HepG2 (cell line): Measurements from ENCODE around the gene ZNF444. TPM values are rescaled to one million over a fixed set of nuclear protein-coding genes. Genes with fewer than 3 reads are reported as not detected.

Experiments used
- AGO1 ChIP-seq: fragments of 200-400 bp; formaldehyde crosslinking; IDR thresholded peaks from 2 replicates; pipeline ENCODE4 v1.6.1; 2017; ENCODE audit warnings: mild to moderate bottlenecking, low read depth, low read length, moderate library complexity; ENCODE audit not compliant: poor library complexity, severe bottlenecking
- CREB1 ChIP-seq, 2 experiments: fragments of 450-650 bp in 1 of 2; IDR thresholded peaks; 2 replicates each; pipeline ENCODE4 v1.6.1; 2016 to 2017; ENCODE audit warnings: control low read depth in 1 of 2, mild to moderate bottlenecking in 1 of 2, missing compliant biosample characterization in 1 of 2, missing genetic modification characterization in 1 of 2
- ETV6 ChIP-seq: sonication (generic); formaldehyde crosslinking; conservative IDR thresholded peaks from 2 replicates; pipeline ENCODE4 v1.4.0; 2020; ENCODE audit warnings: missing genetic modification reagents
- GFI1 ChIP-seq: sonication (generic); formaldehyde crosslinking; IDR thresholded peaks from 2 replicates; pipeline ENCODE4 v1.5.0; 2020; ENCODE audit warnings: missing genetic modification reagents, mild to moderate bottlenecking, borderline replicate concordance
- HOXA7 ChIP-seq: sonication (generic); formaldehyde crosslinking; IDR thresholded peaks from 2 replicates; pipeline ENCODE4 v1.8.1; 2022; ENCODE audit warnings: mild to moderate bottlenecking, missing genetic modification reagents, moderate library complexity
- KDM1A ChIP-seq: IDR thresholded peaks from 2 replicates; pipeline ENCODE4 v1.6.1; 2016; ENCODE audit warnings: missing compliant biosample characterization
- MED8 ChIP-seq: sonication (generic); formaldehyde crosslinking; IDR thresholded peaks from 2 replicates; pipeline ENCODE4 v1.8.1; 2023; ENCODE audit warnings: mild to moderate bottlenecking, missing genetic modification reagents; ENCODE audit not compliant: insufficient replicate concordance
- MYNN ChIP-seq: sonication (generic); formaldehyde crosslinking; IDR thresholded peaks from 2 replicates; pipeline ENCODE4 v1.4.0; 2020; ENCODE audit warnings: mild to moderate bottlenecking, low read depth, missing genetic modification reagents
- RAD21 ChIP-seq: fragments of 450-650 bp; formaldehyde crosslinking; IDR thresholded peaks from 2 replicates; pipeline ENCODE4 v1.5.0; 2020; ENCODE audit warnings: mild to moderate bottlenecking
- RFX5 ChIP-seq: IDR thresholded peaks from 2 replicates; pipeline ENCODE4 v1.6.1; 2011; ENCODE audit warnings: low read depth, low read length, improper control_type of control experiment
- THAP11 ChIP-seq: IDR thresholded peaks from 2 replicates; pipeline ENCODE4 v1.6.1; 2016; ENCODE audit warnings: missing biosample characterization, missing genetic modification reagents
- ZFP36L2 ChIP-seq: sonication (generic); formaldehyde crosslinking; IDR thresholded peaks from 2 replicates; pipeline ENCODE4 v1.4.0; 2020; ENCODE audit warnings: missing genetic modification reagents
- ZNF333 ChIP-seq: sonication (generic); formaldehyde crosslinking; IDR thresholded peaks from 2 replicates; pipeline ENCODE4 v1.4.0; 2020; ENCODE audit warnings: mild to moderate bottlenecking, missing genetic modification reagents, borderline replicate concordance
- ZNF335 ChIP-seq: sonication (generic); formaldehyde crosslinking; IDR thresholded peaks from 2 replicates; pipeline ENCODE4 v1.4.0; 2020; ENCODE audit warnings: missing genetic modification reagents
- ZNF567 ChIP-seq: sonication (generic); formaldehyde crosslinking; IDR thresholded peaks from 2 replicates; pipeline ENCODE4 v1.8.1; 2023; ENCODE audit warnings: mild to moderate bottlenecking, missing genetic modification reagents, borderline replicate concordance
- ZNF672 ChIP-seq: sonication (generic); formaldehyde crosslinking; IDR thresholded peaks from 2 replicates; pipeline ENCODE4 v1.8.1; 2022; ENCODE audit warnings: missing genetic modification reagents
- polyA plus RNA-seq, 8 experiments: library from polyadenylated mRNA; depleted of rRNA in 3 of 8; stranded (reverse) in 7 of 8; unstranded in 1 of 8; fragments of >200 nt; fragmentation: Illumina TruSeq in 4 of 8; extraction: Trizol in 4 of 8; gene quantifications; 2 replicates each; pipeline versions ENCODE4 v1.2.1 to v1.2.3, GENCODE V29; 2011 to 2016; ENCODE audit warnings: low read depth in 4 of 8, missing spikeins in 1 of 8, mixed read lengths in 1 of 8; ENCODE audit not compliant: insufficient read depth in 1 of 8
- total RNA-seq, 5 experiments: library from RNA; depleted of rRNA; stranded (reverse); fragments of >200 nt; fragmentation: Illumina TruSeq; extraction: Trizol; gene quantifications; 2 replicates each; pipeline ENCODE4 v1.2.3, GENCODE V29; 2016; ENCODE audit warnings: low read depth in 1 of 5
- TF ChIP-seq, protein P1 (sequence below): sonication (generic); formaldehyde crosslinking; IDR thresholded peaks from 2 replicates; pipeline ENCODE4 v1.9.0; 2021; ENCODE audit warnings: missing genetic modification reagents, borderline replicate concordance
- TF ChIP-seq, protein P2 (sequence below): fragments of 450-650 bp; IDR thresholded peaks from 2 replicates; pipeline ENCODE4 v1.6.1; 2016
- TF ChIP-seq, protein P3 (sequence below): sonication (generic); formaldehyde crosslinking; IDR thresholded peaks from 2 replicates; pipeline ENCODE4 v1.5.1; 2020; ENCODE audit warnings: missing genetic modification reagents, mild to moderate bottlenecking, borderline replicate concordance
- TF ChIP-seq, protein P4 (sequence below): sonication (generic); formaldehyde crosslinking; IDR thresholded peaks from 2 replicates; pipeline ENCODE4 v1.8.1; 2023; ENCODE audit warnings: mild to moderate bottlenecking, missing genetic modification reagents

ZNF444 gene
- total and polyA plus RNA-seq, 2 of the 13 experiments (the other 11 are each of a cell fraction or from before 2014, with no cell fraction given) = 27.4 to 30.3 TPM

DNA sequence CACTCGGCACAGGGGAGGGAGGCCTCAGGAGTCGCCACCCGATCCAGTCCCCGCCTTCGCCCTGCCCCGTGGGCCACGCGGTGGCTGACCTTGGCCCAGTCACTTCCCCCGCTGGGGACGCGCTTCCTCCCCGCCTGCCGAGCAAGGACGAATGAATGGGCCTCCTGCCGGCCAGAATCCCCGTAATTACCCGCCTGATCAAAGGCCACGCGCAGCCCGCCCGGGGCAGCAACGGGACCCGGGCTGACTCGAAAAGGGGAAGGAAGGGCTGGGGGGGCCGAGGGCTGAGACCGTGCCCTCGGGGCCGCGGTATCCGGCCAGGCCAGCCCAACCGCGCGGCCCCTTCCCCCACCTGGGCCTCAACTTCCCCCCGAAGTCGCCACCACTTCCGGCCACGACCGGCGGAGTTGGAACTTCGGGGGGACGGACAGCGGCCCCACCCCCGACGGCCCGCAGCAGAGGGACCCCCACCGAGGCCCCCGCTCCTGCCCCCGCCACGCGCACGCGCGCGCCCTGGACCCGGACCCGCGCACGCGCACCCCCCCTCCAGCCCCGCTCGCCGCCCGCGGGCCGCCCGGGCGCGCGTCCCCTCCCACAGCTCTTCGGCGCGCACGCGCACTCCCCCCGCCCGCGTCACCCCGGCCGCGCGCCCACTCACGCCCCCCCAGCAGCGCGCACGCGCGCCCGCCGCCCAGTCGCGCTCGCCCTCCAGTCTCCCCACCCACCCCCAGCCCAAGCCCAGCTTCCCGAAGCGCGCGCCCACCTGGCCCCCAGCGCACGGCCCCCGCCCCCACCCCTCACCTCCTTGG lies 20.5 kb upstream of the ZNF444 start (continued):
- 0 out of 2 replicates have a peak, but pooled peaks have one; percentile 14 for TF ChIP-seq CREB1 (IDR thresholded peaks at IDR 0.05)
- no peak for TF ChIP-seq CREB1 (CRISPR knock-in tag; IDR thresholded peaks at IDR 0.05)
- TF ChIP-seq RFX5 = 0 out of 2 replicates have a peak, but pooled peaks have one; percentile 15
- no peak for TF ChIP-seq GFI1 (CRISPR knock-in tag)
- TF ChIP-seq RAD21 (CRISPR knock-in tag) = peak; percentile 71
- TF ChIP-seq ETV6 (CRISPR knock-in tag) = peak; percentile 94
- TF ChIP-seq, protein P1, sequence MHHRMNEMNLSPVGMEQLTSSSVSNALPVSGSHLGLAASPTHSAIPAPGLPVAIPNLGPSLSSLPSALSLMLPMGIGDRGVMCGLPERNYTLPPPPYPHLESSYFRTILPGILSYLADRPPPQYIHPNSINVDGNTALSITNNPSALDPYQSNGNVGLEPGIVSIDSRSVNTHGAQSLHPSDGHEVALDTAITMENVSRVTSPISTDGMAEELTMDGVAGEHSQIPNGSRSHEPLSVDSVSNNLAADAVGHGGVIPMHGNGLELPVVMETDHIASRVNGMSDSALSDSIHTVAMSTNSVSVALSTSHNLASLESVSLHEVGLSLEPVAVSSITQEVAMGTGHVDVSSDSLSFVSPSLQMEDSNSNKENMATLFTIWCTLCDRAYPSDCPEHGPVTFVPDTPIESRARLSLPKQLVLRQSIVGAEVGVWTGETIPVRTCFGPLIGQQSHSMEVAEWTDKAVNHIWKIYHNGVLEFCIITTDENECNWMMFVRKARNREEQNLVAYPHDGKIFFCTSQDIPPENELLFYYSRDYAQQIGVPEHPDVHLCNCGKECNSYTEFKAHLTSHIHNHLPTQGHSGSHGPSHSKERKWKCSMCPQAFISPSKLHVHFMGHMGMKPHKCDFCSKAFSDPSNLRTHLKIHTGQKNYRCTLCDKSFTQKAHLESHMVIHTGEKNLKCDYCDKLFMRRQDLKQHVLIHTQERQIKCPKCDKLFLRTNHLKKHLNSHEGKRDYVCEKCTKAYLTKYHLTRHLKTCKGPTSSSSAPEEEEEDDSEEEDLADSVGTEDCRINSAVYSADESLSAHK (CRISPR knock-in tag) = no peak
- TF ChIP-seq ZFP36L2 = 0 out of 2 replicates have a peak, but pooled peaks have one; percentile 46
- peak; percentile 86 for TF ChIP-seq THAP11 (CRISPR knock-in tag)
- peak; percentile 64; the same call in 1 of the 2 replicates for TF ChIP-seq ZNF335 (CRISPR knock-in tag)
- 0 out of 2 replicates have a peak, but pooled peaks have one; percentile 61 for TF ChIP-seq MYNN (CRISPR knock-in tag)
- TF ChIP-seq MED8 (CRISPR knock-in tag) = peak; percentile 53
- peak; percentile 97 for TF ChIP-seq AGO1
- peak; percentile 46; the same call in 1 of the 2 replicates for TF ChIP-seq ZNF672 (CRISPR knock-in tag)
- 0 out of 2 replicates have a peak, but pooled peaks have one; percentile 39 for TF ChIP-seq KDM1A (CRISPR knock-in tag)
- 0 out of 2 replicates have a peak, but pooled peaks have one; percentile 60 for TF ChIP-seq ZNF567 (CRISPR knock-in tag)
- TF ChIP-seq, protein P2, sequence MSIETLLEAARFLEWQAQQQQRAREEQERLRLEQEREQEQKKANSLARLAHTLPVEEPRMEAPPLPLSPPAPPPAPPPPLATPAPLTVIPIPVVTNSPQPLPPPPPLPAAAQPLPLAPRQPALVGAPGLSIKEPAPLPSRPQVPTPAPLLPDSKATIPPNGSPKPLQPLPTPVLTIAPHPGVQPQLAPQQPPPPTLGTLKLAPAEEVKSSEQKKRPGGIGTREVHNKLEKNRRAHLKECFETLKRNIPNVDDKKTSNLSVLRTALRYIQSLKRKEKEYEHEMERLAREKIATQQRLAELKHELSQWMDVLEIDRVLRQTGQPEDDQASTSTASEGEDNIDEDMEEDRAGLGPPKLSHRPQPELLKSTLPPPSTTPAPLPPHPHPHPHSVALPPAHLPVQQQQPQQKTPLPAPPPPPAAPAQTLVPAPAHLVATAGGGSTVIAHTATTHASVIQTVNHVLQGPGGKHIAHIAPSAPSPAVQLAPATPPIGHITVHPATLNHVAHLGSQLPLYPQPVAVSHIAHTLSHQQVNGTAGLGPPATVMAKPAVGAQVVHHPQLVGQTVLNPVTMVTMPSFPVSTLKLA = peak; percentile 75
- TF ChIP-seq, protein P3, sequence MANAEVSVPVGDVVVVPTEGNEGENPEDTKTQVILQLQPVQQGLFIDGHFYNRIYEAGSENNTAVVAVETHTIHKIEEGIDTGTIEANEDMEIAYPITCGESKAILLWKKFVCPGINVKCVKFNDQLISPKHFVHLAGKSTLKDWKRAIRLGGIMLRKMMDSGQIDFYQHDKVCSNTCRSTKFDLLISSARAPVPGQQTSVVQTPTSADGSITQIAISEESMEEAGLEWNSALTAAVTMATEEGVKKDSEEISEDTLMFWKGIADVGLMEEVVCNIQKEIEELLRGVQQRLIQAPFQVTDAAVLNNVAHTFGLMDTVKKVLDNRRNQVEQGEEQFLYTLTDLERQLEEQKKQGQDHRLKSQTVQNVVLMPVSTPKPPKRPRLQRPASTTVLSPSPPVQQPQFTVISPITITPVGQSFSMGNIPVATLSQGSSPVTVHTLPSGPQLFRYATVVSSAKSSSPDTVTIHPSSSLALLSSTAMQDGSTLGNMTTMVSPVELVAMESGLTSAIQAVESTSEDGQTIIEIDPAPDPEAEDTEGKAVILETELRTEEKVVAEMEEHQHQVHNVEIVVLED (CRISPR knock-in tag) = peak; percentile 59; the same call in 1 of the 2 replicates
- no peak for TF ChIP-seq HOXA7 (CRISPR knock-in tag)
- TF ChIP-seq ZNF333 (CRISPR knock-in tag) = no peak; the same call in 1 of the 2 replicates
- TF ChIP-seq, protein P4, sequence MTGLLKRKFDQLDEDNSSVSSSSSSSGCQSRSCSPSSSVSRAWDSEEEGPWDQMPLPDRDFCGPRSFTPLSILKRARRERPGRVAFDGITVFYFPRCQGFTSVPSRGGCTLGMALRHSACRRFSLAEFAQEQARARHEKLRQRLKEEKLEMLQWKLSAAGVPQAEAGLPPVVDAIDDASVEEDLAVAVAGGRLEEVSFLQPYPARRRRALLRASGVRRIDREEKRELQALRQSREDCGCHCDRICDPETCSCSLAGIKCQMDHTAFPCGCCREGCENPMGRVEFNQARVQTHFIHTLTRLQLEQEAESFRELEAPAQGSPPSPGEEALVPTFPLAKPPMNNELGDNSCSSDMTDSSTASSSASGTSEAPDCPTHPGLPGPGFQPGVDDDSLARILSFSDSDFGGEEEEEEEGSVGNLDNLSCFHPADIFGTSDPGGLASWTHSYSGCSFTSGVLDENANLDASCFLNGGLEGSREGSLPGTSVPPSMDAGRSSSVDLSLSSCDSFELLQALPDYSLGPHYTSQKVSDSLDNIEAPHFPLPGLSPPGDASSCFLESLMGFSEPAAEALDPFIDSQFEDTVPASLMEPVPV (CRISPR knock-in tag) = peak; percentile 22; the same call in 1 of the 2 replicates
